ENCODE measurements around the gene STEAP2.
A peak's percentile ranks its signal among the peaks of the same experiment; 100 is the strongest.
"Not testable (repeated sequence)": the region's sequence is repeated elsewhere in the genome, so short reads cannot be mapped to it uniquely, and the experiment has no call there.

The STEAP2 gene

GRCh38 chr7:90211391-90212148 is at the start of gene STEAP2:
TSS of gene STEAP2 (plus strand) at chr7:90211740. CDS start at chr7:90225083, 13,343 bp downstream.
- DNase-seq (ENCODE audit: low read depth in 2 of 2) = peak in 1 of 2 donors; percentile 22

GRCh38 chr7:90163534-90163933 is 48.0 kb upstream of the STEAP2 start:
- DNase-seq (ENCODE audit: low read depth in 2 of 2) = no peak

- no peak for DNase-seq (ENCODE audit: low read depth in 2 of 2)
Measured at GRCh38 chr7:90165724-90166123, 45.8 kb upstream of the STEAP2 start.

GRCh38 chr7:90166153-90166552 is 45.4 kb upstream of the STEAP2 start:
- DNase-seq (ENCODE audit: low read depth in 2 of 2) = no peak

GRCh38 chr7:90167361-90167760 is 44.2 kb upstream of the STEAP2 start:
- DNase-seq (ENCODE audit: low read depth in 2 of 2) = no peak

- DNase-seq (ENCODE audit: low read depth in 2 of 2) = no peak
Measured at GRCh38 chr7:90169891-90170290, 41.6 kb upstream of the STEAP2 start.

- DNase-seq (ENCODE audit: low read depth in 2 of 2) = no peak
Measured at GRCh38 chr7:90172121-90172520, 39.4 kb upstream of the STEAP2 start.

GRCh38 chr7:90172624-90173023 is 38.9 kb upstream of the STEAP2 start:
- DNase-seq (ENCODE audit: low read depth in 2 of 2) = no peak

- DNase-seq (ENCODE audit: low read depth in 2 of 2) = no peak
Measured at GRCh38 chr7:90173127-90173844, 38.3 kb upstream of the STEAP2 start.

GRCh38 chr7:90175667-90176066 is 35.9 kb upstream of the STEAP2 start:
- DNase-seq (ENCODE audit: low read depth in 2 of 2) = no peak

GRCh38 chr7:90176195-90176594 is 35.3 kb upstream of the STEAP2 start:
- no peak for DNase-seq (ENCODE audit: low read depth in 2 of 2)

GRCh38 chr7:90178166-90178565 is 33.4 kb upstream of the STEAP2 start:
- DNase-seq (ENCODE audit: low read depth in 2 of 2) = no peak

GRCh38 chr7:90178679-90179278 is 32.8 kb upstream of the STEAP2 start:
- no peak for DNase-seq (ENCODE audit: low read depth in 2 of 2)

- no peak for DNase-seq (ENCODE audit: low read depth in 2 of 2)
Measured at GRCh38 chr7:90180011-90180585, 31.4 kb upstream of the STEAP2 start.

GRCh38 chr7:90180649-90181048 is 30.9 kb upstream of the STEAP2 start:
- DNase-seq (ENCODE audit: low read depth in 2 of 2) = no peak

- no peak for DNase-seq (ENCODE audit: low read depth in 2 of 2)
Measured at GRCh38 chr7:90181485-90181884, 30.1 kb upstream of the STEAP2 start.

- not testable (repeated sequence) for DNase-seq (ENCODE audit: low read depth in 2 of 2)
Measured at GRCh38 chr7:90186290-90186689, 25.2 kb upstream of the STEAP2 start.

- no peak for DNase-seq (ENCODE audit: low read depth in 2 of 2)
Measured at GRCh38 chr7:90187507-90188050, 24.0 kb upstream of the STEAP2 start.

GRCh38 chr7:90188281-90188680 is 23.3 kb upstream of the STEAP2 start:
- DNase-seq (ENCODE audit: low read depth in 2 of 2) = no peak

GRCh38 chr7:90190995-90191394 is 20.5 kb upstream of the STEAP2 start:
- DNase-seq (ENCODE audit: low read depth in 2 of 2) = no peak

GRCh38 chr7:90191648-90192047 is 19.9 kb upstream of the STEAP2 start:
- DNase-seq (ENCODE audit: low read depth in 2 of 2) = no peak
